HG02981 (cell line): ENCODE results near the gene NOMO2.
"Not testable (repeated sequence)": the region's sequence is repeated elsewhere in the genome, so short reads cannot be mapped to it uniquely, and the experiment has no call there.

Source experiments
- ATAC-seq: cut with Tn5 transposase; IDR thresholded peaks from one replicate; pipeline ENCODE4 v1.9.1; 2021; ENCODE audit warnings: mild to moderate bottlenecking, moderate library complexity; ENCODE audit not compliant: unreplicated experiment

NOMO2 gene

GRCh38 chr16:18525882-18526482 lies 35.9 kb downstream of the NOMO2 start:
- not testable (repeated sequence) for ATAC-seq

- not testable (repeated sequence) for ATAC-seq
Observed at GRCh38 chr16:18522637-18523036, 39.3 kb downstream of the NOMO2 start.

- ATAC-seq = not testable (repeated sequence)
Observed at GRCh38 chr16:18521445-18522181, 40.3 kb downstream of the NOMO2 start.

GRCh38 chr16:18518536-18519283 lies 43.2 kb downstream of the NOMO2 start:
- ATAC-seq = not testable (repeated sequence)

- not testable (repeated sequence) for ATAC-seq
Observed at GRCh38 chr16:18498430-18498829, 63.5 kb downstream of the NOMO2 start.

- not testable (repeated sequence) for ATAC-seq
Observed at GRCh38 chr16:18497032-18497431, 64.9 kb downstream of the NOMO2 start.

GRCh38 chr16:18492118-18492897 lies 69.6 kb downstream of the NOMO2 start:
- not testable (repeated sequence) for ATAC-seq

- ATAC-seq = not testable (repeated sequence)
Observed at GRCh38 chr16:18436025-18436424, 125.9 kb downstream of the NOMO2 start.

- not testable (repeated sequence) for ATAC-seq
Observed at GRCh38 chr16:18415827-18416226, 146.1 kb downstream of the NOMO2 start.

GRCh38 chr16:18409532-18410293 lies 152.2 kb downstream of the NOMO2 start:
- not testable (repeated sequence) for ATAC-seq

- ATAC-seq = peak; percentile 72
Observed at GRCh38 chr16:18401851-18402657, 159.8 kb downstream of the NOMO2 start.

- ATAC-seq = not testable (repeated sequence)
Observed at GRCh38 chr16:18401159-18401558, 160.7 kb downstream of the NOMO2 start.

GRCh38 chr16:18394363-18394762 lies 167.5 kb downstream of the NOMO2 start:
- ATAC-seq = not testable (repeated sequence)

GRCh38 chr16:18387767-18388166 lies 174.1 kb downstream of the NOMO2 start:
- not testable (repeated sequence) for ATAC-seq

- ATAC-seq = not testable (repeated sequence)
Observed at GRCh38 chr16:18386517-18386916, 175.4 kb downstream of the NOMO2 start.

GRCh38 chr16:18385285-18385684 lies 176.6 kb downstream of the NOMO2 start:
- ATAC-seq = not testable (repeated sequence)

GRCh38 chr16:18384869-18385268 lies 177.0 kb downstream of the NOMO2 start:
- not testable (repeated sequence) for ATAC-seq

- ATAC-seq = not testable (repeated sequence)
Observed at GRCh38 chr16:18384098-18384636, 177.7 kb downstream of the NOMO2 start.

- not testable (repeated sequence) for ATAC-seq
Observed at GRCh38 chr16:18382696-18383095, 179.2 kb downstream of the NOMO2 start.
